ENCODE measurements around the gene MRPL58.
A peak's percentile ranks its signal among the peaks of the same experiment; 100 is the strongest.

Gene MRPL58

GRCh38 chr17:75034236-75034908 lies 21.9 kb downstream of the MRPL58 start (continued):
- peak; percentile 96; the same call in 1 of the 2 replicates for TF ChIP-seq ZNF580 (tag by site-specific recombination; IDR thresholded peaks at IDR 0.05)
- TF ChIP-seq ZBTB1 (tag by site-specific recombination; IDR thresholded peaks at IDR 0.05): no peak
- peak; percentile 77 for TF ChIP-seq ZNF76 (tag by site-specific recombination; IDR thresholded peaks at IDR 0.05; ENCODE audit: borderline replicate concordance, low read depth)
- TF ChIP-seq ZNF426 (tag by site-specific recombination; IDR thresholded peaks at IDR 0.05): no peak
- TF ChIP-seq ZNF2 (tag by site-specific recombination; IDR thresholded peaks at IDR 0.05): peak; percentile 88
- TF ChIP-seq KLF1 (tag by site-specific recombination; IDR thresholded peaks at IDR 0.05): peak; percentile 30; the same call in 1 of the 2 replicates
- TF ChIP-seq ZNF473 (tag by site-specific recombination; IDR thresholded peaks at IDR 0.05): no peak
- TF ChIP-seq INSM2 (tag by site-specific recombination; IDR thresholded peaks at IDR 0.05): peak; percentile 84
- no peak for TF ChIP-seq ZNF571 (tag by site-specific recombination; IDR thresholded peaks at IDR 0.05)
- TF ChIP-seq ZNF660 (tag by site-specific recombination; IDR thresholded peaks at IDR 0.05): peak; percentile 90
- TF ChIP-seq ELK4 (IDR thresholded peaks at IDR 0.05; ENCODE audit: borderline replicate concordance, low read depth, low read length): no peak
- TF ChIP-seq MZF1 (tag by site-specific recombination; IDR thresholded peaks at IDR 0.05; ENCODE audit: borderline replicate concordance): peak; percentile 48; the same call in 1 of the 2 replicates
- no peak for TF ChIP-seq BCL6B (tag by site-specific recombination; IDR thresholded peaks at IDR 0.05)
- 0 out of 2 replicates have a peak, but pooled peaks have one; percentile 15 for TF ChIP-seq REST (tag by site-specific recombination; IDR thresholded peaks at IDR 0.05)
- no peak for TF ChIP-seq MEIS1 (CRISPR knock-in tag; IDR thresholded peaks at IDR 0.05; ENCODE audit: borderline replicate concordance)
- no peak for TF ChIP-seq ZNF654 (tag by site-specific recombination; IDR thresholded peaks at IDR 0.05; ENCODE audit: low read depth)
- TF ChIP-seq TCF7L2 (IDR thresholded peaks at IDR 0.05; ENCODE audit: borderline replicate concordance, low read depth, low read length): no peak
- no peak for TF ChIP-seq ZNF626 (tag by site-specific recombination; IDR thresholded peaks at IDR 0.05)
- TF ChIP-seq SP7 (tag by site-specific recombination; IDR thresholded peaks at IDR 0.05): peak; percentile 57
- 0 out of 2 replicates have a peak, but pooled peaks have one; percentile 24 for TF ChIP-seq PRDM2 (tag by site-specific recombination; IDR thresholded peaks at IDR 0.05; ENCODE audit: borderline replicate concordance)
- TF ChIP-seq ZBTB7A (tag by site-specific recombination; IDR thresholded peaks at IDR 0.05; ENCODE audit: low read depth): peak; percentile 94
- TF ChIP-seq ZNF341 (tag by site-specific recombination; IDR thresholded peaks at IDR 0.05; ENCODE audit: low read depth): no peak
- TF ChIP-seq ZBTB20 (tag by site-specific recombination; IDR thresholded peaks at IDR 0.05): peak; percentile 79
- TF ChIP-seq ZNF302 (tag by site-specific recombination; IDR thresholded peaks at IDR 0.05; ENCODE audit: low read depth): no peak
- no peak for TF ChIP-seq ZNF621 (tag by site-specific recombination; IDR thresholded peaks at IDR 0.05)
